A549 (cell line): ENCODE measurements around the gene TMOD1. TPM values are rescaled to one million over a fixed set of nuclear protein-coding genes. Genes with fewer than 3 reads are reported as not detected.

Experiments used
- ATAC-seq, 2 experiments: fragments of 200-7000 bp in 1 of 2; fragments of >200 bp in 1 of 2; cut with Nextera tagmentation in 1 of 2; cut with Tn5 transposase in 1 of 2; 3 replicates each; pipeline versions ENCODE4 v1.8.0 to v1.9.1; 2018 to 2020; ENCODE audit warnings: mild to moderate bottlenecking in 1 of 2, moderate library complexity in 1 of 2
- CTCF ChIA-PET: fragments of 300-600 bp; sonication (Branson Sonifier 250); formaldehyde crosslinking; extraction: SDS; loops from one replicate; lab custom pipeline; 2021; ENCODE audit warnings: antibody characterized with exemption, inconsistent platforms; lab: Yijun Ruan, JAX
- POLR2A ChIA-PET: fragments of 350-600 bp; formaldehyde crosslinking; extraction: SDS; loops from one replicate; lab custom pipeline; 2021; ENCODE audit warnings: antibody characterized with exemption, inconsistent platforms; lab: Yijun Ruan, JAX
- DNase-seq, 2 experiments: peaks; one replicate each; pipeline versions ENCODE4 v3.0.0 to v3.0.0-alpha.2; 2011 to 2016; ENCODE audit warnings: low read depth in 1 of 2, low spot score in 1 of 2
- FAIRE-seq: peaks from 2 replicates; lab custom pipeline; 2011; peaks lifted over from hg19 to GRCh38; lab: Jason Lieb, UNC
- H3K27ac ChIP-seq, 2 experiments: fragments of >200 bp; sonication (Bioruptor Twin); formaldehyde crosslinking; 3 replicates each; pipeline ENCODE4 v1.5.1; 2016 to 2017
- H3K4me1 ChIP-seq: fragments of >200 bp; sonication (Bioruptor Twin); formaldehyde crosslinking; 3 replicates; pipeline ENCODE4 v1.6.1; 2016
- H3K4me2 ChIP-seq: fragments of >200 bp; sonication (Bioruptor Twin); formaldehyde crosslinking; 3 replicates; pipeline ENCODE4 v1.6.1; 2016
- H3K4me3 ChIP-seq: fragments of >200 bp; sonication (Bioruptor Twin); formaldehyde crosslinking; 3 replicates; pipeline ENCODE4 v1.5.1; 2016
- H3K9me3 ChIP-seq: fragments of >200 bp; sonication (Bioruptor Twin); formaldehyde crosslinking; 3 replicates; pipeline ENCODE4 v1.6.1; 2016
- BCL3 ChIP-seq: fragments of >200 bp; sonication (Bioruptor Twin); formaldehyde crosslinking; IDR thresholded peaks from 3 replicates; pipeline ENCODE4 v1.6.1; 2016
- BHLHE40 ChIP-seq: IDR thresholded peaks from 2 replicates; pipeline ENCODE4 v1.6.1; 2012; ENCODE audit warnings: low read depth, low read length, inconsistent platforms
- CBX8 ChIP-seq: fragments of 200-600 bp; sonication (generic); IDR thresholded peaks from 2 replicates; pipeline ENCODE4 v1.6.1; 2016
- CHD4 ChIP-seq: fragments of 200-600 bp; sonication (generic); IDR thresholded peaks from 2 replicates; pipeline ENCODE4 v1.6.1; 2016; ENCODE audit warnings: antibody characterized with exemption, mild to moderate bottlenecking, borderline replicate concordance
- EHF ChIP-seq: fragments of 250-450 bp; sonication (Bioruptor Pico); IDR thresholded peaks from 2 replicates; pipeline ENCODE4 v1.5.0; 2020; ENCODE audit warnings: mild to moderate bottlenecking
- ELK1 ChIP-seq: fragments of 150-350 bp; IDR thresholded peaks from 2 replicates; pipeline ENCODE4 v1.6.1; 2014; ENCODE audit warnings: low read depth, mild to moderate bottlenecking, low read length
- FOSL2 ChIP-seq, 2 experiments: fragments of 450-650 bp in 1 of 2; fragments of >200 bp in 1 of 2; sonication (Bioruptor Twin) in 1 of 2; formaldehyde crosslinking; IDR thresholded peaks; 2 replicates each; pipeline versions ENCODE4 v1.5.0 to v1.6.1; 2016 to 2020; ENCODE audit warnings: mild to moderate bottlenecking in 1 of 2, moderate library complexity in 1 of 2
- FOXS1 ChIP-seq: fragments of 250-450 bp; sonication (Bioruptor Pico); IDR thresholded peaks from 2 replicates; pipeline ENCODE4 v1.5.0; 2020; ENCODE audit warnings: mild to moderate bottlenecking, moderate library complexity
- HES2 ChIP-seq: fragments of >200 bp; sonication (Bioruptor Twin); formaldehyde crosslinking; IDR thresholded peaks from 2 replicates; pipeline ENCODE4 v1.6.1; 2016
- HMGXB4 ChIP-seq: fragments of 250-450 bp; sonication (Bioruptor Pico); IDR thresholded peaks from 2 replicates; pipeline ENCODE4 v1.5.0; 2021; ENCODE audit warnings: mild to moderate bottlenecking, moderate library complexity, borderline replicate concordance
- KDM5A ChIP-seq: fragments of 200-600 bp; sonication (generic); IDR thresholded peaks from 2 replicates; pipeline ENCODE4 v1.6.1; 2016; ENCODE audit warnings: antibody characterized with exemption, mild to moderate bottlenecking
- MAX ChIP-seq: IDR thresholded peaks from 2 replicates; pipeline ENCODE4 v1.6.1; 2012
- MAZ ChIP-seq: fragments of 150-350 bp; IDR thresholded peaks from 2 replicates; pipeline ENCODE4 v1.6.1; 2014; ENCODE audit warnings: antibody characterized with exemption, low read depth, low read length, borderline replicate concordance
- PBX3 ChIP-seq: IDR thresholded peaks from 2 replicates; pipeline ENCODE4 v1.6.1; 2012
- REST ChIP-seq: fragments of 200-600 bp; sonication (generic); IDR thresholded peaks from 2 replicates; pipeline ENCODE4 v1.6.1; 2016; ENCODE audit warnings: antibody characterized with exemption, mild to moderate bottlenecking, moderate library complexity
- SREBF2 ChIP-seq: fragments of 450-650 bp; IDR thresholded peaks from 2 replicates; pipeline ENCODE4 v1.6.1; 2014; ENCODE audit warnings: mild to moderate bottlenecking, moderate library complexity
- USF2 ChIP-seq: fragments of 450-650 bp; IDR thresholded peaks from 2 replicates; pipeline ENCODE4 v1.6.1; 2014; ENCODE audit warnings: antibody characterized with exemption
- ZC3H11A ChIP-seq: fragments of 450-650 bp; IDR thresholded peaks from 2 replicates; pipeline ENCODE4 v1.6.1; 2014; ENCODE audit warnings: antibody characterized with exemption, mild to moderate bottlenecking
- WGBS: methylation state at CpG from one replicate; pipeline ENCODE4 v1.1.6; 2017; ENCODE audit errors: missing lambda C conversion rate; 5-methylcytosine and 5-hydroxymethylcytosine counted together
- polyA plus RNA-seq, 4 experiments: library from polyadenylated mRNA; depleted of rRNA in 3 of 4; stranded (reverse); fragments of >200 nt; fragmentation: RNase III in 1 of 4; extraction: RNeasy Plus Mini Kit Qiagen cat#74134 plus additional on column Dnase treatment in 1 of 4; gene quantifications; 2 replicates in 3 of 4; 3 replicates in 1 of 4; pipeline ENCODE4 v1.2.3, GENCODE V29; 2011 to 2017

TMOD1 gene
- polyA plus RNA-seq, 2 of the 4 experiments (the other 2 are of a cell fraction): 0.28 to 0.80 TPM

- H3K4me1 ChIP-seq: no peaks in the 10 kb centered on the region
- DNase-seq (no peak), ATAC-seq (no peak), FAIRE-seq (no peak)
- POLR2A ChIA-PET: no interaction called here
- no peak overlapping the region for H3K27ac ChIP-seq
- H3K4me3 ChIP-seq: no peak overlapping the region
- no peak overlapping the region for H3K4me2 ChIP-seq
- CTCF ChIA-PET: interaction anchor here (0.7 to 3.1 kb wide), 8 partner anchors 9 to 124 kb away, joined by 3 to 12 read pairs (median 6); no protein-coding TSS in a partner anchor
- 69% methylated on average over 10 of the region's 10 CpGs for WGBS
- no peak for TF ChIP-seq SREBF2
- no peak for TF ChIP-seq FOXS1
- no peaks in the 10 kb centered on the region for H3K9me3 ChIP-seq
These were observed 33.6 kb downstream of the TMOD1 start for GRCh38 chr9:97534961-97535594.

GRCh38 chr9:97535771-97536170 is 34.3 kb downstream of the TMOD1 start:
- no peaks in the 10 kb centered on the region for H3K9me3 ChIP-seq
- ATAC-seq: no peak
- ChIA-PET CTCF (interaction anchor here (0.7 to 1.5 kb wide), 4 partner anchors 10 to 125 kb away, joined by 3 to 6 read pairs (median 3); no protein-coding TSS in a partner anchor), POLR2A (no interaction called here)
- H3K27ac ChIP-seq: no peak overlapping the region
- no peak overlapping the region for H3K4me2 ChIP-seq
- TF ChIP-seq KDM5A (no peak), BHLHE40 (no peak), BCL3 (no peak), PBX3 (no peak), ELK1 (no peak), HES2 (no peak), EHF (CRISPR knock-in tag) (no peak), FOSL2 (IDR thresholded peaks at IDR 0.05) (no peak), FOSL2 (CRISPR knock-in tag; IDR thresholded peaks at IDR 0.05) (no peak), REST (no peak), FOXS1 (no peak), USF2 (no peak), ZC3H11A (no peak), CHD4 (no peak), CBX8 (no peak), MAZ (no peak), HMGXB4 (CRISPR knock-in tag) (no peak), MAX (no peak)
- TF ChIP-seq, all 56 proteins: peak for 0
- DNase-seq: no peak
- WGBS: 91% methylated on average over 5 of the region's 5 CpGs
- no peak for FAIRE-seq
- Histone ChIP-seq H3K4me3 (no peak overlapping the region), H3K4me1 (no peaks in the 10 kb centered on the region)
